Epithelial cell of proximal tubule (primary cell): Measurements from ENCODE around the gene SRPX. TPM values are rescaled to one million over a fixed set of nuclear protein-coding genes. Genes with fewer than 3 reads are reported as not detected.

Experiments used
- DNase-seq: peaks from one replicate; pipeline ENCODE4 v3.0.0-alpha.2; 2011; ENCODE audit warnings: low read depth
- H3K4me3 ChIP-seq: 2 replicates; pipeline ENCODE4 v1.5.1; 2011; ENCODE audit warnings: low read depth, mild to moderate bottlenecking, low read length
- CTCF ChIP-seq: conservative IDR thresholded peaks from 2 replicates; pipeline ENCODE4 v1.5.1; 2012; ENCODE audit warnings: low read depth, mild to moderate bottlenecking, low read length
- total RNA-seq: library from RNA; depleted of rRNA; stranded (reverse); fragments of >200 nt; gene quantifications from 2 replicates; pipeline ENCODE4 v1.2.3, GENCODE V29; 2015

The SRPX gene
- total RNA-seq, 1 donor from 2014 or later, result 37.0 TPM

DNA sequence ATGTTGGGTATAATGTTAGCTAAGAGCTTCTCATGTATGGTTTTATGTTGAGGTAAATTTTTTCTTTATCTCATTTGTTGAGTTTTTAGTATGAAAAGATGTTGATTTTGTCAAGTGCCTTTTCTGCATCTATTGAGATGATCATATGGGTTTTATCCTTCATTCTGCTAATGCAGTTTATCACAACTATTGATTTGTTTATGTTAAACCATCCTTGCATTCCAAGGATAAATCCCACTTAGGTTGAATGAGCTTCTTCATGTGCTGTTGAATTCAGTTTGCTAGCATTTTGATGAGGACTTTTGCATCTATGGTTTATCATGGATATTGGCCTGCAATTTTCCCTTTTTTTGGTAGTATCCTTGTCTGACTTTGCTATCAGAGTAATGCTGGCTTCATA is 121.0 kb downstream of the SRPX start:
- TF ChIP-seq CTCF, result no peak
- DNase-seq, result no peak
- H3K4me3 ChIP-seq, result no peak overlapping the region

Other genes with a start within 250 kb of the SRPX start
- 0.14 and 0.17 TPM in 2 replicates for gene SYTL5, start 214.3 kb downstream of the SRPX start, total RNA-seq
- gene RPGR, start 106.6 kb upstream of the SRPX start, total RNA-seq, result 3.5 and 5.7 TPM in 2 replicates
- not detected in 2 replicates for gene OTC, start 131.7 kb upstream of the SRPX start, total RNA-seq